Omental fat pad (tissue), 4 donors: Measurements from ENCODE around the gene ELL. TPM values are rescaled to one million over a fixed set of nuclear protein-coding genes. Genes with fewer than 3 reads are reported as not detected.
A peak's percentile ranks its signal among the peaks of the same experiment; 100 is the strongest.

Source experiments
- ATAC-seq: fragments of 150-250 bp; one replicate; pipeline ENCODE4 v1.9.1; 2016; ENCODE audit warnings: mild to moderate bottlenecking, moderate library complexity; ENCODE audit not compliant: low FRiP score
- DNase-seq: peaks from one replicate; pipeline ENCODE4 v3.0.0-alpha.2; 2019; ENCODE audit warnings: low spot score
- total RNA-seq, 4 donors: library from RNA; depleted of rRNA; stranded (reverse); fragments of >200 nt; gene quantifications; one replicate each; pipeline ENCODE4 v1.1.0, GENCODE V29; 2016
- TF ChIP-seq, protein P1 (sequence below), 3 donors: fragments of 450-650 bp; IDR thresholded peaks; one replicate each; pipeline ENCODE4 v1.5.1; 2016 to 2017; ENCODE audit warnings: antibody characterized with exemption in 3 of 3, mild to moderate bottlenecking in 3 of 3, moderate library complexity in 2 of 3

The ELL gene
- total RNA-seq, 4 donors from 2014 or later, result 18.1 to 43.1 (median 24.8) TPM

DNA sequence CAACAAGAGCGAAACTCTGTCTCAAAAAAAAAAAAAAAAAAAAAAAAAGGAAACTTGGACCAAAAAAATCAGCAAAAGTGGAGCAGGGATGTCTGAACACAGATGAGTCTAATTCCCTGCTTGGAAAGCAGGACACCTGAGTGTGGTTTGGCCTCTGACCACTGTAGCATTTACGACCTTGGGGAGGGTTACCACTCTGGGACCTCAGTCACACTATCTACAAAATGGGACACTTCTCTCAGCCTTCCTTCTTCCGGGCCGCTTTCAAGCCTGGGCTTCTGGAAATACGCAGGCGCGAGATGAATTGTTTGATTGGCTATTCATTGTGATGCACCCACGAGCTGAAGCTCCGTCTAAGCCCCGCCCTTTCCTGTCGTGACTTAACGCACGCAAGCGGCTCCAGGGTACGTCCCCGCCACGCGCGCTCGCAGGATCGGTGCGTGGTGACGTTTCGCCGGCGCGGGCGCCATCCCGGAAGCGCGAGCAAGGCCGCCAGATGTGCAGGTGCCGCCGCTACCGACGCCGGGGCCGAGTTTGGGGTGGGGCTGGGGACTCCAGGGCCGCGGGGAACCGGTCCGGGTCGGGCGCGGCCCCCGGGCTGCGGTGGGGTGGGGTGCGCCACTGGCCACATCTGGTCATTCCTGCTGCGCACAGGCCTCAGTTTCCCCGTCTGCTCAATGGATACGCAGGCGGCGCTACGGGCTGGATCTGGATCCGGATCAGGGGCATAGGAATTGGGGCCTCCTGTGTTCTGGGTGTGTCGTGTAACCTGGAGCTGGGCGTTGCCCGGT is 35.7 kb upstream of the ELL start, which contains the start of gene KXD1:
KXD1 (plus strand) TSS at position 460 of the 791 bp plus-strand sequence. CDS start 4,187 bp downstream, outside the sequence.
- TF ChIP-seq, protein P1, sequence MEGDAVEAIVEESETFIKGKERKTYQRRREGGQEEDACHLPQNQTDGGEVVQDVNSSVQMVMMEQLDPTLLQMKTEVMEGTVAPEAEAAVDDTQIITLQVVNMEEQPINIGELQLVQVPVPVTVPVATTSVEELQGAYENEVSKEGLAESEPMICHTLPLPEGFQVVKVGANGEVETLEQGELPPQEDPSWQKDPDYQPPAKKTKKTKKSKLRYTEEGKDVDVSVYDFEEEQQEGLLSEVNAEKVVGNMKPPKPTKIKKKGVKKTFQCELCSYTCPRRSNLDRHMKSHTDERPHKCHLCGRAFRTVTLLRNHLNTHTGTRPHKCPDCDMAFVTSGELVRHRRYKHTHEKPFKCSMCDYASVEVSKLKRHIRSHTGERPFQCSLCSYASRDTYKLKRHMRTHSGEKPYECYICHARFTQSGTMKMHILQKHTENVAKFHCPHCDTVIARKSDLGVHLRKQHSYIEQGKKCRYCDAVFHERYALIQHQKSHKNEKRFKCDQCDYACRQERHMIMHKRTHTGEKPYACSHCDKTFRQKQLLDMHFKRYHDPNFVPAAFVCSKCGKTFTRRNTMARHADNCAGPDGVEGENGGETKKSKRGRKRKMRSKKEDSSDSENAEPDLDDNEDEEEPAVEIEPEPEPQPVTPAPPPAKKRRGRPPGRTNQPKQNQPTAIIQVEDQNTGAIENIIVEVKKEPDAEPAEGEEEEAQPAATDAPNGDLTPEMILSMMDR (IDR thresholded peaks at IDR 0.05), result no peak
- ATAC-seq (peak; percentile 95), DNase-seq (peak; percentile 91)

DNA sequence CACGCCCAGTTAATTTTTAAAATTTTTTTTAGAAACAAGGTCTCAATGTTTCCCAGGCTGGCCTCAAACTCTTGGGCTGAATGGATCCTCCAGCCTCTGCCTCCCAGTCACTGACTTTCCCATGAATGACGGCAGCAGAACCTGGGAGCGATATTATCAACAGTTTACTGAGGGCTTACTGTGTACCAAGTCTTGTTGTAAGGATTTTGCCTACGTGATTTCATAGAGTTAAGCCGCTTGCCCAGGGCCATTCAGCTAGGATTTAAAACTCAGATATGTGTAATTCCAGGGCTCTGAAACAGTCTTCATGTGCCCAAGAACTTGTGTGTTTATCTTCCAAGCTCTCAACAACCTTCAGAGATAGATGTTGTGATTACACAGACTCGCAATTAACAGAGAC is 29.8 kb upstream of the ELL start:
- ATAC-seq, result no peak
- TF ChIP-seq, protein P1 (IDR thresholded peaks at IDR 0.05), result no peak

DNA sequence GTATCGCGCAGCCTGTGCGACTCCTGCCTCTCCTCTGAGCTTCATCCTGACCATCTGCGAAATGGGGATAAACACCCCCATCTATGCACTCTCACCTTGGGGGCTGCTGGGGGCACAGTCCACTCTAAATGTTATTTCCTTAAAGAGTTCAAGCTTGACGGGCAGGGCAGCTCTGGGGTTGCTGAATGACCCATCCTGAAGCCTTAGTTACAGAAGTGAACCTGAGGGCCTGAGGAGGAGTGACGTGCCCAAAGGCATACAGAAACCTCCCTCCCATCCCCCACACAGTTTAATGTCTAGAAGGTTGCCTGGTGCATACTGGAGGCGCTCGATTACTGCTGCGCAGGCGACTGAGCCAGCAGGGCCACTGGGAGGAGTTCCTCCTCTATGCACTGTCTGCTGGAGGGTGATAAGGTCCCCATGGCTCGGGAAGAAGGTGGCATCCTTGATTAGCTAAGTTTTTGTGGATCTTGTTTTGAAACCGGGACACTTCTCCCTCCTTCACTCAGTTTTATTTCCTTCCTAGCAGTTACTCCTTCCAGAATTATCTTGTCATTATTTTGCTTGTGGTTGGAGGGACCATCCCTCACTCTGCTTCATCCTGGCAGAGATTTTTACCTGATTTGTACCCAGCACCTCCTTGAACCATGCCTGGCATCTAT is 22.1 kb upstream of the ELL start:
- TF ChIP-seq, protein P1 (IDR thresholded peaks at IDR 0.05), result no peak
- DNase-seq, result no peak
- peak; percentile 37 for ATAC-seq

More for the DNA sequence above, 29.8 kb upstream of the ELL start:
- DNase-seq, result no peak

DNA sequence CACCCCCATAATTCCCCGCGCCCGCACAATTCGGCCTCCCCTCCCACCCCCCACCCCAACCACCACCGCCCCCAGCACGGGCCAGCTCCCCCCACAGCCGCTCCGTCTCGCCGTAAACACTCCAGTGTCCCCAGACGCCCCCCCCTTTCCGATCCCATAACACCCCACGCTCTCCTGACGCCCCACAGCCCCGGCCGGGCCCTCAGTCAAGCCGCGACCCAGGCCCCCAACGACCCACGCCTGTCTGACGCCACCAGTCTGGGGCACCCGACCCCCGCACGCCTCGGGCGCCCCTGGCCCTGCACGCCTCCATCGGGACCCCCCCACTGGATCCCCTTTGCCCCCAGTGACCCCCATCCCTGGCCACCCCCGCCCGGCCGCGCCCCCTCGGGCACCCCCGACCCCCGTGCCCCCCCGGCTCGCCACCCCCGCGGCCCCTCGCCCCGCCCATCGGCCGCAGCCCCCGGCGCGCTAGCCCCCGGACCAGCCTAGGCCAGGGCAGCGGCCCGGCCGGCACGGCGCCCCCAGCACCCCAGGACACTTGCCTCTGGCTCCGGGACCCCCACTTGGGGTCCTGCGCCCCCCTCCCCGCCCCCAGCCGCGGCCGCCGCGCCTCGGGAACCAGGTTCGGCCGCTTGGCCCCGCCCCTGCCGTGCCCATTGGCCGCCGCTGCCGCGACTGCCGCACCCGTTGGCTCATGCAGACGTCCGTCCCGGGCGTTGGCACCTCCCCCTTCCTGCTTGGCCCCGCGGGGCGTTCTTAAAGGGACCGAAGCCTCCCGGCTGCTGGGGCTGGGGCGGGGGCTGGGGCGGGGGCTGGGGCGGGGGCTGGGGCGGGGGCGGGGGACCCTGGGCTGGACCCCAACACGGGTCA is 21.3 kb upstream of the ELL start, which contains the start of gene FKBP8:
FKBP8 (minus strand) TSS at position 633 of the 873 bp plus-strand sequence. CDS start 1,603 bp downstream, outside the sequence.
- peak; percentile 65 for DNase-seq
- peak; percentile 97 for ATAC-seq
- TF ChIP-seq, protein P1 (IDR thresholded peaks at IDR 0.05), result no peak

DNA sequence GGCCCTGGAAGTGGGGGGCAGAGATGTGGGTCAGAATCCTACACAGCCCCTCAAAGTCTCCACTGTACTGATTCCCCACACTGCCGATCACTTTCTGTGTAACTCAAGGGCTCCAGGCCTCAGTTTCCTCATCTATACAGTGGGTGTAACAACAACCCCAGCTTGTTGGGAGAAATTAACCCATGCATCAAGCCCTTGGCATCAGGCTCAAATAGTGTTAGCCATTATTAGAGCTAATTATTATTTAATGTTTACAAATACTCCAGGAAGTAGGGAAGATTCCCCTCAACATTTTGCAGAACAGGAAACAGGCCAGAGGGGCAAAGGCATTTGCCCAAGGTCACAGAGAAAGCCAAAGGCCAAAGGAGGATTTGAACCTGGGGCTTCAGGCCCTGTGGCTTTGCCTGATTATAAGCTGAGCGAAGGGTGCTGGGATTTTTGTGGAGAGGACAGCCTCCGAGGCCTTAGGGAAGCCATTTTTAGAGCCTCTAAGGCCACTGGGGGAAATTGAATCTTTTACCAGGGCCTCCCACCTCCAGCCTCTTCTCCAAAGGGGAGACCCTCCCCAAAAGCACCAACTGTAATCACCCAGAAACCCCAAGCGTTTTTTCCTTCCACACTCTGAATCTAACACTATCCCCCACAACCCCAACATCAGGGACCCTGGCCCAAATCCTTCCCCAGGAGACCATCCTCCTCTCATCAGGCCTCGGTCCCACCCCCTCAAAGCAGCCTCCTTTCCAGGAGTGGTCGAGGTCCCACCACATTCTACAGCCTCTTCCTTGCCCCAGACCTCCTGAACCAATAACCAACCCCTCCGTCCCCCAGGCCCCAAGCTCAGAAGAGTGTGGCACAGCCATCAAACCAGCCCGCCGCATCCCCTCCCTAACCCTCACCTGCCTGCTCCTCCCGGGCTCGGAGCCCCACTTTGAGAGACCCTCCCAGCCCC is 20.4 kb upstream of the ELL start:
- no peak for DNase-seq
- ATAC-seq, result no peak
- TF ChIP-seq, protein P1 (IDR thresholded peaks at IDR 0.05), result no peak
